Pulmonary artery endothelial cell (primary cell): ENCODE measurements around the gene ADGRG1. TPM values are rescaled to one million over a fixed set of nuclear protein-coding genes. Genes with fewer than 3 reads are reported as not detected.
"Not testable (repeated sequence)": the region's sequence is repeated elsewhere in the genome, so short reads cannot be mapped to it uniquely, and the experiment has no call there.

ENCODE experiments used
- DNase-seq: peaks from one replicate; pipeline ENCODE4 v3.0.0-alpha.2; 2011; ENCODE audit warnings: low read depth, low spot score
- total RNA-seq: library from RNA; depleted of rRNA; stranded (reverse); fragments of >200 nt; gene quantifications from 2 replicates; pipeline ENCODE4 v1.2.3, GENCODE V29; 2014

Gene ADGRG1
- total RNA-seq, 1 donor from 2014 or later: 22.8 TPM

GRCh38 chr16:57666353-57667047 lies 38.1 kb downstream of the ADGRG1 start:
- DNase-seq: no peak

DNA sequence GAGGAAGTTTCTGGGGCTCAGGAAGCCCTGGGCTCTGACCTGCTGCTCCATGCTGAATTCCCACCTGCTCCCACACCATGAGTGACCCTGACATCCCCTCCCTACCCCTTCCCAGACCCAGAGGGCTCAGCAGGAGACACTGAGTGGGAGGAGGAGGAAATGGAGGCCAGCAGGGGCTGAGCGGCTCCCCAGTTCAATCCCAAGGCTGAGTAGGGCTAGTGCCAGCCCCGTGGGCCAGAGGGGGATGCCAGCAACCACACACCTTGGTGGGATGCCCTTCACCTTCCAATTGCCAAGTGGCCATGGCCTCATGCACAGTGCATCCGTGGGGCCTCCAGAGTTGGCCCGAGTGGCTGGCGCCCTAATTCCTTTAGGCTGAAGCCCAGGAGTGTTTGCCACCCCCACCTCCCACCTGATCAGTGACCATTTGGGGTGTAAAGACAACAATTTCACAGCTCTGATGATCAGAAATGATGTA lies 38.7 kb downstream of the ADGRG1 start:
- no peak for DNase-seq

DNA sequence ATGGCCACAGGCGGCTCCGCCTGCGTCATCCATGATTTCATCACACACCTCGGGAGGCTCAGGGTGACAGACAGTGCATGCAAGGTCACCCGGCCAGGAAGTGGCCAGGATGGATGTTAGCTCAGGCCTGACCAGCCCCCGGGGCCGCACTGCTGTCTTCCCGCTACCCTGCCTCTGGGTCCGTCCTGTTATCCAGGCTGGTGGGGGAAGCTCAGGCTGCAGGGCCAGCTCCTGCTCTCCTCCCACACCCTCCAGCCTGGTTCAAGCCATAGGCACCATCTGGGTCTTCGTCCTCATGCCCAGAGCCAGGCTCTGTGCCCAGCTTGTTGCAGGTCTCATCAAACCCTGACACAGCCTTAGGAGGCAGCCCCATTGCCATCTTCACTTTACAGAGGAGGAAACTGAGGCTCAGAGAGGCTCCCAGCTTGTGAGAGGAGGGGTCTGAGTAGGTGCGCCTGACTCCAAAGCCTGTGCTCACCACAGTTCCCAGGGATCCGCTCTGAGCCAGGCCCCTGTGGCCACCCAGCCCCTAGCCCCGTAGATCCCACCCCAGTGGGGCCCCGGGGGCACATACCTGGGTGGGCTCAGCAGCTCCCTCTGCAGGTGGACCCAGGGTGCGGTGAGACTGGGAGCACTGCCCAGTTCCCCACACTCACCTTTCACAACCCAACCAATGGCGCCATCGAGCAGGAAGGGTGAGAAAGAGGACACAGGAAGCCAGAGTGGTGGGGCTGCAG lies 39.3 kb downstream of the ADGRG1 start:
- no peak for DNase-seq

DNA sequence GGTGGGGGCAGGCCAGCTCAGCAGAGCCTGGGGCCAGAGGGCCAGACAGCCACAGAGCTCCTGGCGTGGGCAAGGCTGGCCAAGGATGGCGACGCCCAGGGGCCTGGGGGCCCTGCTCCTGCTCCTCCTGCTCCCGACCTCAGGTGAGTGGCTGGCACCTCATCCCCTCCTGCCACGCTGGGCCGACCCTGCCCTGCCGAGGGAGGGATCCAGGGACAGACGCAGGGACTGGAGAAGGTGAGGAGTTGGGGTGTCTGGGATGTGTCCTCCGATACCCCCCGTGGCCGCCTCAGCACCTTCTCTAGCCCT lies 39.8 kb downstream of the ADGRG1 start, which contains the start of gene ADGRG3:
Gene ADGRG3, plus strand, starts transcription at position 44 of the 309 bp plus-strand sequence. Its CDS starts 42 bp downstream, at position 86.
- no peak for DNase-seq

DNA sequence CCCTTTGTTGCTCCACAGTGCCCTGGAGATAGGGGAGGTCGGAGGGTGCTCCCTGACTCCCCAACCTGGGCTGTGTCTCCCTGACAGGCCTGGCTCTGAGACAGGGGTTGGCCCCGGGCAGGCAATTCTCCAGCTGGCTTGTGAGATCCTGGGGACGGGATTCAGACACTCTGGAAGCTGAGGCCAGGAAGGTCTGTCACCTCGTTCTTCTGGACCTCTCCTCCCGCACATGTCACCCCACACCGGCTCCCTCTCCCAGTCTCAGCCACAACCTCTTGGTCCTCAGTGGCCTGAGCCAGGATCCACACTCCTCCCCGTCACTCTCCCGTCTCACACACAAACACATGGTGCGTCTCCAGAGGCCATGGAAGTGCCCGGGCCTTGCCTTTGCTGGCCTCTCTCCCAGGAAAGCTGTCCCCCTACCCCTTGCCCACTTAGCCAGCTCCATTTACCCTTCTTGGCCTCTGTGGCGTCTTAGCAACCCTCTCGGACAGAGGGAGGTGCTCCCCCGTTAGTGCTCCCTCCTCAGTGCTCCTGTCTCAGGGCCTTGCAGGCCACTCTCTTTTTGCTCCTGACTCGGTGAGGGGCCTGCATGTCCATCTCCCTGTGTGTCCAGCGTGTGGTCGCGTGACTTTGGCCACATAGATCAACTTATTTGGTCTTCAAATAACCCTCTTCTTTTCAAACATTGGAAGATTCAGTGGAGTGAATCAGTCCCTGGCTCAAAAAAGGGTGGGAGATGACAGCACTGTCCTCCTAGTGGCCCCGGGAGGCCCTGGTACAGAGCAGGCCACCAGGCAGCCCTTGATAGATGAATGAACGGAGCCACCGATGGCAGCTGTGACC lies 40.4 kb downstream of the ADGRG1 start:
- no peak for DNase-seq

DNA sequence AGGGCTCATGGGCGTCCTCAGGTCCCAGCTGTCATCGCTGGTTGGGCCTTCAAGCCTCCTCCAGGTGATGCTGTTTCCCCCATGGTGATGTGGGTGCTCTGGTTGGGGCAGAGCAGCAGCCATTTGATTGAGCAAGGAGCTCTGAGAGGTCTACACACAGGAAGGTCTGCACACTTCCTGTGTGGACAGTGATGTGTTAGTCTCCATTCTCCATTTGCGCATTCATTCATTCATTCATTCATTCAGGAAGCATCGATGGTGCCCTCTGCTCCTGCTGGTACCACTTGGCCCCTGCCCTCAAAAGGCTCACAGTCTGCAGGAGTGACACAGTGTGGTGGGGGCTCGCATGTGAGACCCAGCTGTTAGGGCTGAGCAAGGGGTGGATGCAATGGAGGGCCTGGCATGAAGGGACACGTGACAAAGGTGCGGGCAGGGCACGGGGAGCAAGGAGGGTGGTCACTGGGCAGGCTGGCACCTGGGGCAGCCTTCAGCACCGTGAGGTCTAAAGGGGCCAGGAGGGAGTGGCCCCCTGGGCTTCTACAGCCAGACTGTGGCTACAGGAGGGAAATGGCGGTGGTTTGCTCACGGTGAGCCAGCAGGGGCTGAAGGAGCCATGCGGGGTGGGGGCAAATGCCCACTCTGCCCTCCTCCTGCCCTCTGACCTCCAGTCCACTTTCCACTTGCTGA lies 41.2 kb downstream of the ADGRG1 start:
- no peak for DNase-seq

- no peak for DNase-seq
These were observed 41.8 kb downstream of the ADGRG1 start for GRCh38 chr16:57670196-57670595.

DNA sequence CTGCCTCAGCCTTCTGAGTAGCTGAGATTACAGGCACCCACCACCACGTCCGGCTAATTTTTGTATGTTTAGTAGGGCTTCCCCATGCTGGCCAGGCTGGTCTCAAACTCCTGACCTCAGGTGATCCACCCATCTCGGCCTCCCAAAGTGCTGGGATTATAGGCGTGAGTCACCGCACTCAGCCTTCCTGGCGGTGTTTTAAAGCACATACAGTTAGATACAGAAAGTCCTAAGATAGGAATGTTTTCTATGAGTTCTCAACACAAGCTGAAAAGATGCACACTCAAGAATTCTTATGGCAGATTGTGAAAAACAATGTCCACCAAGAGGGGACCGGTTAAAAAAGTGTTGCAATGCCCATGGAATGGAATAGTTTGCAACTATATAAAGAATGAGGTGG lies 43.0 kb downstream of the ADGRG1 start:
- DNase-seq: not testable (repeated sequence)

DNA sequence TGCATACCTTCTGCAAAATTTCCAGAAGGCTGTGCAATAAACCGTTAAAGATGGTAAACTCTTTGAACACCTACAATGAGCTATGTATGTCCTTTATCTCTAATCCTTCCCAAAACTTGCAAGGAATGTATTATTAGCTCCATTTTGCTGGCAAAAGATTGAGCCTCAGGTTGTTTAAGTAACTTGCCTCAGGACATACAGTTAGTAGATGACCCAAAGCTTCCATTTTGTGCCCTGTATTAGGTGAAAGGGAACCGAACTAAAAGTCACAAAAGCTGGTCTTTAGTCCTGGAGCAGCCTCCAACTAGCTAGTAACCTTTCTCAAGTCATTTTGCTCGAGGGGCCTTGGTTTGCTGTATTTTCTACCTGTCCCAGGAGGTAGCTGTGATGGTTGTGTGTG lies 44.0 kb downstream of the ADGRG1 start:
- DNase-seq: no peak

GRCh38 chr16:57672824-57673223 lies 44.4 kb downstream of the ADGRG1 start:
- no peak for DNase-seq

DNA sequence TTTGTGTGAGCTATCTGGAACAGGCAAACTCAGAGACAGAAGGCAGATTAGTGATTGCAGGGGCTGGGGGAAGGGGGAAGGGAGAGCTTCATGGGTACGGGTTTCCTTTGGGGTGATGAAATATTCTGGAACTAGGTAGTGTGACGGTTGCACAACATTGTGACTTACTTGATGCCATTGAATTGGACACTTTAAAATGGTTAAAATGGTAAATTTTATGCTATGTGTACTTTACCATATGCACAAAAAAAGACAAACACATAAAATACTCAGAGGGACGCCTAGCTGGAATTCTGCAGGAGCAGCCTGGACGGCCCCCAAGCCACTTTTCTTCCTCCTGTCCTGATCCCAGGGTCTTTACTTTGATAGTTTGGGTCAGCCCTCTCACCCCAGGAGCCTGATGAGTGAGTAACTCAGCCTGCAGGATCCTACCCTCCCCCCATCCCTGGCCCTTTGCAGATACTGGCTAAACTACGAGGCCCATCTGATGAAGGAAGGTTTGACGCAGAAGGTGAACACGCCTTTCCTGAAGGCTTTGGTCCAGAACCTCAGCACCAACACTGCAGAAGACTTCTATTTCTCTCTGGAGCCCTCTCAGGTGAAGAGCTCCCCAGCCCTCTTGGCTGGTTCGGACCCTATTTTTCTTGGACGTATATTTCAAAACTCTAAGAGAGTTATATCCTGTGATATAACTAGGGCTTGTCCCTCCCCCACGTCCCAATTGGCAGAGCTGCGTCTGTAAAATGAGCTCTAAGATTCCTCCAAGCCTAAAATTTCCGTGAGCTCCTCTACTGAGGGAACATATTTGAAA lies 47.5 kb downstream of the ADGRG1 start:
- no peak for DNase-seq

DNA sequence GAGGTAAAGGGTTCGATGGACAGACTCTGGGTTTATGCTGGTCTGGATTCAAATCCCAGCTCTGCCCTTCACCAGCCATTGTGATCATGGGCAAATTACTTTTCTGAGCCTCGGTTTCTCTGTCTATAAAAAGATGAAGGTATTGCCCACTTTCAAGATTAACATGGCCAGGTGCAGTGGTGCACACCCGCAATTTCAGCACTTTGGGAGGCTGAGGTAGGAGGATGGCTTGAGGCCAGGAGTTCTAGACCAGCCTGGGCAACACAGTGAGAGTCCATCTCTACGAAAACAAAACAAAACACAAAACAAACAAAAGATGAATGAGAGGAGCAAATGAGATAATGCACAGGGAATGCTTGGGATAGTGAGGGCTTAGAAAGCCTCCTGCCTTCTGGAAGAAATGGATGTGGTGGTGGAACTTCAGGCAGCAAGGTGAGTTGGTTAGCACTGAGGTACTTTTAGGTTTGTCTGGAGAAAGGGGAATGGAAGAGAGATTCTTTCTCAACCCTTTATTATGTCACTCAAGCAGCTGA lies 48.2 kb downstream of the ADGRG1 start:
- DNase-seq: no peak

- no peak for DNase-seq
These were observed 49.4 kb downstream of the ADGRG1 start for GRCh38 chr16:57677622-57678369.

DNA sequence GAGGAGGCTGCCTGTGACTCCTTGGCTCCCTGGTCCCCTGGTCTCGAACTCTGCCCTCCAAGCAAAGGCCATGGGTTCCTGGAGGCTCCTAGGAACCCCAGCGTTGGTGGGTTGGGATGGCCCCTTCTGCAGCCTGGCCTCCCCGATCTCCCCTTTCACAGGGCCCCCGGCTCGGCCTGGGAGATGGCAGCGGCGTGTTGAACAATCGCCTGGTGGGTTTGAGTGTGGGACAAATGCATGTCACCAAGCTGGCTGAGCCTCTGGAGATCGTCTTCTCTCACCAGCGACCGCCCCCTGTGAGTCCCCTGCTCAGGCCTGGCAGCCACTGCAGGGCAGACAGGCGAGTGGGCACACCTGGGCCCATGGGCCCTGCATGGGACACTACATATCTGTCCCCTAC lies 50.6 kb downstream of the ADGRG1 start:
- DNase-seq: no peak

DNA sequence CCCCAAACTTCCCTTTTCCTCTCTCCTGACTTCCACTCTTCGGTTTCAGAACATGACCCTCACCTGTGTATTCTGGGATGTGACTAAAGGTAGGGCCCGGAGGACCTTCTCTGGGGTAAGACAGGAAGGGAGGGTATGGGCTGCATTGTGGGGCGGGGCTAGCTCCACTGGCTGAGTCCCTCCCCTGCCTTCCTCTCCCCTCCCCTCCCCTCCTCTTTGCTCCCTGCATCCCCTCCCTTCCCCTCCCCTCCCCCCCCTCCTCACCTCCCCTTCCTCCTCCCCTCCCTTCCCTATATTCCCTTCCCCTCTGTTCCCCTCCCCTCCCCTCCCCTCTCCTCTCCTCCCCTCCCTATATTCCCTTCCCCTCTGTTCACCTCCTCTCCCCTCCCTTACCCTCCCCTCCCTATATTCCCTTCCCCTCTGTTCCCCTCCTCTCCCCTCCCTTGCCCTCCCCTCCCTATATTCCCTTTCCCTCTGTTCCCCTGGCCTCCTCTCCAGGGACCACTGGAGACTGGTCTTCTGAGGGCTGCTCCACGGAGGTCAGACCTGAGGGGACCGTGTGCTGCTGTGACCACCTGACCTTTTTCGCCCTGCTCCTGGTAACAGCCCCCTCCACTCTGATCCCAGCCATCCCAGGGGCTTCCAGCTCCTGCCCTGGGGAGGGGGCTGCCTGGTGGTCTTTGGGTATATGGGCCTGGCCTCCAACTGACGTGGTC lies 51.5 kb downstream of the ADGRG1 start:
- DNase-seq: no peak

DNA sequence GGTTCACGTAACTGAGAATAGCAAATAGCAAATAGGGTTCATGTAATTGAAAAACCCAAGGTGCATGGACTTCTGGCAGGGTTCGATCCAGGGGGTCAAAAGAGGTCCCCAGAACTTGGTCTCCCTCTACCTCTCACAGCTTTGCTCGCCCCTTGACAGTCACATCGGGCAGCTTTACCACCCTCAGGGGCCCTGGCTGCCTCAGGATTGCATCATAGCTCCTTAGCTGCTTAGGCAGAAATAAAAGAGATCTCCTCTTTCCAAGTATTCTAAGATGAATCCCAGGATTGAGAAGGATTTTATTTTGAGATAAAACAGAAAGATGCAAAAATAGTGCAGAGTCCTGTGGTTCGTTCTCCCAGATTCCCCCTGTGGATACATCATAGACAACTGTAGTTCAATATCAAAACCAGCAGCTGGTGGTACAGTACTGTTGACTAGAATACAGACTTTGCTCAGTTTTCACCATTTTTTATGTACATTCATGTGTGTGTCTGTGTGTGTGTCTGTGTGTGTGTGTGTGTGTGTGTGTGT lies 52.5 kb downstream of the ADGRG1 start:
- no peak for DNase-seq

DNA sequence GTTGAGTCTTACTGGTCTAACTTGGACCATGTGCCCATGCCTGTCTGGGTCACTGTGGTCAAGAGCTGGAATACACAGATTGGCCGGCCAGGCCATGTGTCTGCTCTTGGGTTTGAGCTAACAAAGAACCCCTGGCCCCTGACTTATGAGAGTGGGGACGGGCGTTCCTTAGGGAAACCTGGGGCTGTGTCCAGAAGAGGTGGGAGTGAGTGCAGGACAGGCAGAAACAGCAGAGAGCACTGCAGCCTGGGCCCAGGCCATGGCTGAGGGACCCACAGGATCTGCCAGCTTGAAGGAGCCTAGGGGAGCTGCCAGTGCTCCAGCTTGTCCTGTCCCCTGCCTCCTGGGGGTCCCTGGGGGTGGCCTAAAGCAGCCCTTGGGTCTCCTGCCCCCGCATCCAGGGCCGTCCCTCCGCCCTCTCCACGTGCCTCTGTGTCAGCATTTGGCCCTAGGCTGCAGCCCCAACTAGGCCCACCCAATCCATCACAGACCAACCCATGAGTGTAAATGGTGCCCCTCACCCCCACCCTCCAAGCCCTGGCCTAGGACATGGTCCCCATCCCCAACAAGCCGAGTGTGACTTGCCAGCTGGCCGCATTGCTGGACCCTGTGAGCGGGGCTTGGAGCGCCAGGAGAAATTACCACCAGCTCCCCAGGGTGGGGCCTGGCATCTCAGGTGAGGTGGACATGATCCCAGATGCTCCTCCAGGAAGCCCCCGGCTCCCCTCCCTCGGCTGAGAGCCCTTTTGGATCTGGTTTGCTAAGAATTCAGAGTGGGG lies 53.7 kb downstream of the ADGRG1 start:
- no peak for DNase-seq
